ENCODE measurements around the gene AOC3.

AOC3 gene

GRCh38 chr17:42817866-42818265 is 33.1 kb upstream of the AOC3 start:
- no peak for DNase-seq (ENCODE audit: low read depth)
- TF ChIP-seq CTCF (conservative IDR thresholded peaks at IDR 0.05; ENCODE audit: low read depth, low read length): no peak
- H3K4me3 ChIP-seq (ENCODE audit: low read length): no peak overlapping the region

DNA sequence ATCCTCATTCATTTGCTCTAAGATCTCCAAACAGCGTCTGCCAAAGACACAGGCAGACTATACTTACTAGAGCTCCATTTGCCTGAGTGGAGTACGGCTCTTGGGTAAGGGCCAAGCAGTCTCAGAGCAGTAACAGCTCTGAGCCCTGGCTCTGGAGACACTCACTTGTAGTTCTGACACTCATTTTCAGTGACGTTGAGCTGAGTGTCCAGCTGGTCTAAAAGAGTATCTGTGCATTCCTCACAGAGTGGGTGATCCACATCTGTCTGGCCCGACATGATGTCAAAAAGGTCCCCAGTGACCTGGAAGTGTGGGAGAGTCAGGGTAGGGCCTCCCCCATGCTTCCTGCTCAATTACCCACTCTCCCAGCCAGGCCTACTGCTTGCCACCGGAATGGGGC is 32.6 kb upstream of the AOC3 start:
- DNase-seq (ENCODE audit: low read depth): no peak
- no peak for TF ChIP-seq CTCF (conservative IDR thresholded peaks at IDR 0.05; ENCODE audit: low read depth, low read length)
- H3K4me3 ChIP-seq (ENCODE audit: low read length): no peak overlapping the region

DNA sequence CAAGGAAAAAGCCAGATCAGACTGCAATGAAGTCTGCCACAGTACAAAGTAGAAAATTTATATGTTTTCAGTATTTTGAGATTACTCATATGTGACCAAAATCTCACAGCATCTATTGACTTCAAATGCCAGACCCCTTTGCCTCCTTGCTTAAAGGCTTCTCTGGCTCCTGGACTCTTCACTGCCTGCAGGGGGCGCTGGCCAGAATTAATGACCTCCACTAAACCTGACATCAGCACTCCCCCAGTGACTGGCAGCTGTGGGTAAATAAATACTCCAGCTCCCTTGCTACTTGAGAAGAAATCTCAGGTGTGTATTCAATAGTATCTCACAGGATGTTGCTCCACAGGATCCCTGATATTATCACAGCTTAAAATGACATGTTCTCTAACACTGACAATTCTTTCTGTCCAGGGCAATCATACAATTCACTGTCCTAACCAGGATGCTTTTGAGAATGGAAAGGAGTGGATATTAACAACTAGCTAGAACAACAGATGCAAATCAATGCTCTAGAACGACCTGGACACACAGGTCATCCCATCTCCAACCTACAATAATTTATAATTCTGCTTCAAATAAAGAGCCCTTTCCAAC is 31.0 kb upstream of the AOC3 start:
- TF ChIP-seq CTCF (conservative IDR thresholded peaks at IDR 0.05; ENCODE audit: low read depth, low read length): peak; percentile 90
- DNase-seq (ENCODE audit: low read depth): no peak
- H3K4me3 ChIP-seq (ENCODE audit: low read length): no peak overlapping the region

GRCh38 chr17:42821176-42821575 is 29.8 kb upstream of the AOC3 start:
- H3K4me3 ChIP-seq (ENCODE audit: low read length): no peak overlapping the region
- TF ChIP-seq CTCF (conservative IDR thresholded peaks at IDR 0.05; ENCODE audit: low read depth, low read length): no peak
- DNase-seq (ENCODE audit: low read depth): no peak

DNA sequence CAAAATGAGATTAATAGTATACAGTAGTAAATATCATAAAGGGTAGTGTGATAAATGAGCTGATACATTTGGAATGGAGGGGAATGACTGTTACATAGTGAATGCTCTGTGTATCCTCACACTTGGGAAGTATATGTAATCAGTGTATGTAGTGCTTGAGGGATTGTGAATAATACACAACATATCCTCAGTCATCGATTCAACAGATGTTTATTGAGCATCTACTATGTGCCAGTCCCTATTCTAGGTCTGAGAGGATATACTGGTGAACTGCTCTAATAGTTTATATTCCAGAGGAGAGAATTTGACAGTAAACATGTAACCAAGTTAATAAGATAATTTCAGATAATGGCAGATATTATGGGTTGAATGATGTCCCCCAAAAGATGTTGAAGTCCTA is 23.5 kb upstream of the AOC3 start:
- DNase-seq (ENCODE audit: low read depth): no peak
- H3K4me3 ChIP-seq (ENCODE audit: low read length): no peak overlapping the region
- TF ChIP-seq CTCF (conservative IDR thresholded peaks at IDR 0.05; ENCODE audit: low read depth, low read length): no peak

DNA sequence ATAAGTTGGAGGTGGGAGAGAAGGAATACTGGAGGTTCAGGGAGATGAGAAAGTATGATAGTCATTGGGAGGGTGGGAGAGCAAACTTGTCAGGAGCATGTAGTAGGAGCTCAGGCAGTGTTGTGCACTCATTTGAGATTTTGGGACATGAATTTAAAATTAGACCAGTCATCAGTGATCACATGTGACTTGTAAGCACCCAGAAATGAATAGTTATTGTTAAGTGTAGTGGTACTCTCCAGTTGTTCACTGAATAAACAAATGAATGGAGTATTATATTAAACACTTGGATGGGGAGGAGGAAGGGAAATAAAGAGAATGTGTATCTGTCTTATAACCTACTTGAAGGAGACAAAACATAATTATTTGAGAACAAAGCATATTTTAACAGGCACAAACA is 20.0 kb upstream of the AOC3 start:
- no peak for DNase-seq (ENCODE audit: low read depth)
- no peak for TF ChIP-seq CTCF (conservative IDR thresholded peaks at IDR 0.05; ENCODE audit: low read depth, low read length)
- no peak overlapping the region for H3K4me3 ChIP-seq (ENCODE audit: low read length)

GRCh38 chr17:42832213-42832933 is 18.6 kb upstream of the AOC3 start:
- no peak for TF ChIP-seq CTCF (conservative IDR thresholded peaks at IDR 0.05; ENCODE audit: low read depth, low read length)
- peak overlapping the region; percentile 99 for H3K4me3 ChIP-seq (ENCODE audit: low read length)
- DNase-seq (ENCODE audit: low read depth): no peak

Measured in retinal pigment epithelial cell (primary cell).